ENCODE data around the gene CDH3. TPM values are rescaled to one million over a fixed set of nuclear protein-coding genes. Genes with fewer than 3 reads are reported as not detected.

CDH3 gene
- 0.32 TPM in 1 of 2 replicates, not detected in the other for polyA plus RNA-seq

DNA sequence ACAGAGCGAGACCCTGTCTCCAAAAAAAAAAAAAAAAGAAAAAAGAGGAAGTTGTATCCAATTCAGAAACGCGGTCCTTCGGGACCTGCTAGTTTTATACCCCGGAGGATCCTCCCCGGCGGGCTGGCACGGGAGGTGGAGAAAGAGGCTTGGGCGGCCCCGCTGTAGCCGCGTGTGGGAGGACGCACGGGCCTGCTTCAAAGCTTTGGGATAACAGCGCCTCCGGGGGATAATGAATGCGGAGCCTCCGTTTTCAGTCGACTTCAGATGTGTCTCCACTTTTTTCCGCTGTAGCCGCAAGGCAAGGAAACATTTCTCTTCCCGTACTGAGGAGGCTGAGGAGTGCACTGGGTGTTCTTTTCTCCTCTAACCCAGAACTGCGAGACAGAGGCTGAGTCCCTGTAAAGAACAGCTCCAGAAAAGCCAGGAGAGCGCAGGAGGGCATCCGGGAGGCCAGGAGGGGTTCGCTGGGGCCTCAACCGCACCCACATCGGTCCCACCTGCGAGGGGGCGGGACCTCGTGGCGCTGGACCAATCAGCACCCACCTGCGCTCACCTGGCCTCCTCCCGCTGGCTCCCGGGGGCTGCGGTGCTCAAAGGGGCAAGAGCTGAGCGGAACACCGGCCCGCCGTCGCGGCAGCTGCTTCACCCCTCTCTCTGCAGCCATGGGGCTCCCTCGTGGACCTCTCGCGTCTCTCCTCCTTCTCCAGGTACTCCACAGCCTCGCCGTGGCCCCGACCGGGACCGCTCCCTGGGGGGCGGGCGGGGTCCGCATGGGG lies at the start of gene CDH3:
Gene CDH3 (plus strand): TSS at position 596 of the 779 bp plus-strand sequence. CDS start 70 bp downstream, at position 666.

DNA sequence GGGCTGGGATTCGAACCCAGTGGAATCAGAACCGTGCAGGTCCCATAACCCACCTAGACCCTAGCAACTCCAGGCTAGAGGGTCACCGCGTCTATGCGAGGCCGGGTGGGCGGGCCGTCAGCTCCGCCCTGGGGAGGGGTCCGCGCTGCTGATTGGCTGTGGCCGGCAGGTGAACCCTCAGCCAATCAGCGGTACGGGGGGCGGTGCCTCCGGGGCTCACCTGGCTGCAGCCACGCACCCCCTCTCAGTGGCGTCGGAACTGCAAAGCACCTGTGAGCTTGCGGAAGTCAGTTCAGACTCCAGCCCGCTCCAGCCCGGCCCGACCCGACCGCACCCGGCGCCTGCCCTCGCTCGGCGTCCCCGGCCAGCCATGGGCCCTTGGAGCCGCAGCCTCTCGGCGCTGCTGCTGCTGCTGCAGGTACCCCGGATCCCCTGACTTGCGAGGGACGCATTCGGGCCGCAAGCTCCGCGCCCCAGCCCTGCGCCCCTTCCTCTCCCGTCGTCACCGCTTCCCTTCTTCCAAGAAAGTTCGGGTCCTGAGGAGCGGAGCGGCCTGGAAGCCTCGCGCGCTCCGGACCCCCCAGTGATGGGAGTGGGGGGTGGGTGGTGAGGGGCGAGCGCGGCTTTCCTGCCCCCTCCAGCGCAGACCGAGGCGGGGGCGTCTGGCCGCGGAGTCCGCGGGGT lies 92.1 kb downstream of the CDH3 start, which contains the start of gene CDH1:
Gene CDH1 (plus strand): TSS at position 247 of the 684 bp plus-strand sequence. CDS start 124 bp downstream, at position 371.

Other genes with a start within 250 kb of the CDH3 start
- 0.42 and 1.3 TPM in 2 replicates for gene SMPD3, start 196.8 kb upstream of the CDH3 start, polyA plus RNA-seq
- 10.1 and 11.2 TPM in 2 replicates for gene ZFP90, start 106.0 kb upstream of the CDH3 start, polyA plus RNA-seq
- gene CDH1, start 92.0 kb downstream of the CDH3 start, polyA plus RNA-seq, result not detected in 2 replicates
- 2.0 and 3.5 TPM in 2 replicates for gene TANGO6, start 198.2 kb downstream of the CDH3 start, polyA plus RNA-seq

All from Purkinje cell (primary cell).